Subcutaneous adipose tissue (tissue), 4 donors: ENCODE results near the gene POU2AF2. TPM values are rescaled to one million over a fixed set of nuclear protein-coding genes. Genes with fewer than 3 reads are reported as not detected.

Experiments used
- total RNA-seq, 4 donors: library from RNA; depleted of rRNA; stranded (reverse); fragments of >200 nt; gene quantifications; one replicate each; pipeline ENCODE4 v1.1.0, GENCODE V29; 2016
- TF ChIP-seq, protein P1 (sequence below): fragments of 450-650 bp; IDR thresholded peaks from one replicate; pipeline ENCODE4 v1.5.1; 2016; ENCODE audit warnings: low read depth, mild to moderate bottlenecking, control low read depth, antibody characterized with exemption, moderate library complexity

The POU2AF2 gene
- total RNA-seq, 4 donors from 2014 or later, result 0.94 TPM; not detected in 3

- TF ChIP-seq, protein P1, sequence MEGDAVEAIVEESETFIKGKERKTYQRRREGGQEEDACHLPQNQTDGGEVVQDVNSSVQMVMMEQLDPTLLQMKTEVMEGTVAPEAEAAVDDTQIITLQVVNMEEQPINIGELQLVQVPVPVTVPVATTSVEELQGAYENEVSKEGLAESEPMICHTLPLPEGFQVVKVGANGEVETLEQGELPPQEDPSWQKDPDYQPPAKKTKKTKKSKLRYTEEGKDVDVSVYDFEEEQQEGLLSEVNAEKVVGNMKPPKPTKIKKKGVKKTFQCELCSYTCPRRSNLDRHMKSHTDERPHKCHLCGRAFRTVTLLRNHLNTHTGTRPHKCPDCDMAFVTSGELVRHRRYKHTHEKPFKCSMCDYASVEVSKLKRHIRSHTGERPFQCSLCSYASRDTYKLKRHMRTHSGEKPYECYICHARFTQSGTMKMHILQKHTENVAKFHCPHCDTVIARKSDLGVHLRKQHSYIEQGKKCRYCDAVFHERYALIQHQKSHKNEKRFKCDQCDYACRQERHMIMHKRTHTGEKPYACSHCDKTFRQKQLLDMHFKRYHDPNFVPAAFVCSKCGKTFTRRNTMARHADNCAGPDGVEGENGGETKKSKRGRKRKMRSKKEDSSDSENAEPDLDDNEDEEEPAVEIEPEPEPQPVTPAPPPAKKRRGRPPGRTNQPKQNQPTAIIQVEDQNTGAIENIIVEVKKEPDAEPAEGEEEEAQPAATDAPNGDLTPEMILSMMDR, result no peak
These were observed 53.8 kb downstream of the POU2AF2 start for GRCh38 chr11:111299101-111300026.

GRCh38 chr11:111300569-111300968, 55.0 kb downstream of the POU2AF2 start:
- TF ChIP-seq, protein P1, result no peak

- TF ChIP-seq, protein P1, result no peak
These were observed 55.7 kb downstream of the POU2AF2 start for GRCh38 chr11:111301004-111301841.

DNA sequence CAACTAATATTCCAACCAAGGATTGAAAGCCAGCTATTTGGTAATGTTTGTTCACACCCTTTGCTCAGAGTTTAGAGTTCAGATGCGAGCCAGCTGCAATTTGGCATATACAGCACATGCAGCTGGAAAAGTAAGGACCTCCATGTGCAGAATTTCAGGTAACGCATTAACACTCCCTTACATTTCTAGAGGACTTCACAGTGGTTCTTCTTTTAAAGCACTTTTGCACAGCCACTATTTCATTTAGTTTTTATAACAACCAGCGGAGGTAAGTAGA, 56.3 kb downstream of the POU2AF2 start:
- TF ChIP-seq, protein P1, result no peak

DNA sequence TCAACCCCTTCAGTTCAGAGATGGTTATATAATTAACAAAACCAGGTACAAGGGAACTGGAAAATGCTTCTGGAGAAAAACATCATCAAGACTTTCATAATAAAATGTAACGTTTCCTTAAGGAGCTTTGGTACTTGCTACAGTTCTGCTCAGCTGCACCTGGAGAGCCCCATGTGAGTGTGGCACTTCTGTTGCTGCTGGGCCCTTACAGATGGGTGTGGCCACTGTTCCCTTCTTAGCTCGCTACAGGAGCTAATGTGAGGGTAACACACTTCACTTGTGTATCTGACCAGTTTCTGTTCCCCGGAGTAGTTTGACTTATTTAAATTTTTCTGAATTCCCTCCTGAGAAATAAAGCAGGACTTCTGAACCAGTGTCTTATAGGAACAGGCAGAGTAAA, 56.8 kb downstream of the POU2AF2 start:
- TF ChIP-seq, protein P1, result no peak

GRCh38 chr11:111303461-111303860, 57.9 kb downstream of the POU2AF2 start:
- TF ChIP-seq, protein P1, result no peak

DNA sequence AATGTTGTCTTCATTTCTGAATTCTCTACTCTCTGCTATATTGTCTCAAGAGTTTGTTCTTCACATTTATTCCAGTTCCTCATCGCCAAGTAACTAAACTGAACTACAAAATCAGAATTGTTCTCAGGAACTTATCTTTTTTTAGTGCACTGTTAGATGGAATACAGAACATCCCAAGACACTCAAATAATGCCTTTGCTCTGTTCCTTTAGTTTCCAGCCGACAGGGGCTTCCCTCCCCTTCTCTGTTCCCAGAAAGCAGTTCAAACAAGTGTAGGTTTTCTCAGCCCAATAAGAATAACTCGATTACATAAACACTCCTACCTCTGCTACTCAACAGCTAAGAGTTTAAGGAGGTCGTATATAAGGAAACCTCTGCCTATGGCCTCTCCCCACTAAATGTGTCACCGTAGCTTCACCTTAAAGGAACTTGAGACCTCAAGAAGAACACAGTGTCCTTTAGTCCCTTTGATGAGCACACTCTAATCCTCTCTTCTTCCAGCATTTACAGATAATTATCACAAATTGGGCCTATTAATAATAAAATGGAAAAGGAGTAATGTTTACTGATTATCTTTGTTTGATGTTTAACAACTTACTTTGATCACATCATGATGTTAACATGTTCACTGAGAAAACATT, 59.8 kb downstream of the POU2AF2 start:
- TF ChIP-seq, protein P1, result no peak
